HepG2 (cell line): ENCODE measurements around the gene HOXD4. TPM values are rescaled to one million over a fixed set of nuclear protein-coding genes. Genes with fewer than 3 reads are reported as not detected.
A peak's percentile ranks its signal among the peaks of the same experiment; 100 is the strongest.

Experiments
- ATAC-seq: fragments of 200-7000 bp; cut with Tn5 transposase; 3 replicates; pipeline ENCODE4 v1.9.1; 2020; ENCODE audit warnings: mild to moderate bottlenecking, moderate library complexity
- BruUV-seq: library from RNA; stranded (reverse); fragments of 400-500 nt; replicated peaks from 2 replicates; lab custom pipeline; 2021; lab: Mats Ljungman, UMichigan
- CTCF ChIA-PET: fragments of 300-600 bp; formaldehyde crosslinking; extraction: SDS; loops from one replicate; lab custom pipeline; 2021; ENCODE audit warnings: low total read pairs, inconsistent platforms, low intra/inter-chr PET ratio; lab: Yijun Ruan, JAX
- POLR2A ChIA-PET: fragments of 350-600 bp; sonication (Branson Sonifier 250); formaldehyde crosslinking; loops from one replicate; lab custom pipeline; 2020; ENCODE audit warnings: antibody characterized with exemption, inconsistent platforms; lab: Yijun Ruan, JAX
- DNase-seq: peaks from one replicate; pipeline ENCODE4 v3.0.0-alpha.2; 2015; ENCODE audit warnings: low spot score
- FAIRE-seq: peaks from 3 replicates; lab custom pipeline; 2011; peaks lifted over from hg19 to GRCh38; lab: Jason Lieb, UNC
- H2AFZ ChIP-seq: one replicate; pipeline ENCODE4 v1.6.1; 2011; ENCODE audit warnings: low read length, inconsistent platforms
- H3K27ac ChIP-seq: fragments of 300-600 bp; 3 replicates; pipeline ENCODE4 v1.8.0; 2011; ENCODE audit warnings: mixed run types, mild to moderate bottlenecking, mixed read lengths, low read length, inconsistent platforms; ENCODE audit not compliant: insufficient read depth; ENCODE audit errors: extremely low read length
- H3K27me3 ChIP-seq, 2 experiments: fragments of 200-600 bp in 1 of 2; 2 replicates in 1 of 2; 3 replicates in 1 of 2; pipeline versions ENCODE4 v1.6.0 to v1.8.0; 2011; ENCODE audit warnings: low read length in 2 of 2, mild to moderate bottlenecking in 2 of 2, moderate library complexity in 2 of 2, inconsistent platforms in 1 of 2; ENCODE audit not compliant: insufficient read depth in 2 of 2, control insufficient read depth in 1 of 2
- H3K36me3 ChIP-seq, 2 experiments: fragments of 200-600 bp in 1 of 2; replicated peaks in 1 of 2; 2 replicates in 1 of 2; 3 replicates in 1 of 2; pipeline versions ENCODE4 v1.5.1 to v1.8.0; 2011; ENCODE audit warnings: low read length in 2 of 2, inconsistent platforms in 1 of 2; ENCODE audit not compliant: insufficient read depth in 2 of 2, control insufficient read depth in 1 of 2
- H3K4me1 ChIP-seq: 2 replicates; pipeline ENCODE4 v1.5.1; 2012; ENCODE audit warnings: low read length, inconsistent platforms; ENCODE audit not compliant: insufficient read depth
- H3K4me2 ChIP-seq: 2 replicates; pipeline ENCODE4 v1.6.0; 2011; ENCODE audit warnings: low read depth, low read length, inconsistent platforms
- H3K4me3 ChIP-seq, 3 experiments: fragments of 200-600 bp in 1 of 3; sonication (generic), shearing (Covaris generic) in 1 of 3; replicated peaks in 1 of 3; 2 replicates each; pipeline ENCODE4 v1.5.1; 2011 to 2016; ENCODE audit warnings: low read length in 3 of 3, inconsistent platforms in 2 of 3, low read depth in 2 of 3, mild to moderate bottlenecking in 2 of 3, control low read depth in 1 of 3, mixed read lengths in 1 of 3; ENCODE audit not compliant: insufficient read depth in 1 of 3
- H3K79me2 ChIP-seq: one replicate; pipeline ENCODE4 v1.6.1; 2011; ENCODE audit warnings: low read length, inconsistent platforms; ENCODE audit not compliant: insufficient read depth
- H3K9ac ChIP-seq: 2 replicates; pipeline ENCODE4 v1.6.0; 2011; ENCODE audit warnings: mild to moderate bottlenecking, low read depth, low read length, inconsistent platforms; ENCODE audit not compliant: insufficient read depth
- H3K9me3 ChIP-seq: 2 replicates; pipeline ENCODE4 v1.5.1; 2012; ENCODE audit warnings: mild to moderate bottlenecking, low read length
- H4K20me1 ChIP-seq: 2 replicates; pipeline ENCODE4 v1.6.0; 2011; ENCODE audit warnings: inconsistent platforms, mild to moderate bottlenecking, low read length, moderate library complexity; ENCODE audit not compliant: insufficient read depth
- ASH2L ChIP-seq: fragments of 300-600, 200-600 bp; sonication (generic); IDR thresholded peaks from 2 replicates; pipeline ENCODE4 v1.7.0; 2017; ENCODE audit warnings: low read depth, mild to moderate bottlenecking, moderate library complexity, mixed read lengths, low read length; ENCODE audit not compliant: insufficient read length
- KIAA2018 ChIP-seq: sonication (generic); formaldehyde crosslinking; IDR thresholded peaks from 2 replicates; pipeline ENCODE4 v1.5.0; 2020; ENCODE audit warnings: mild to moderate bottlenecking, missing genetic modification reagents, borderline replicate concordance
- NFATC3 ChIP-seq: sonication (generic); formaldehyde crosslinking; IDR thresholded peaks from 2 replicates; pipeline ENCODE4 v1.5.1; 2020; ENCODE audit warnings: mild to moderate bottlenecking, missing genetic modification reagents
- SAP130 ChIP-seq: IDR thresholded peaks from 2 replicates; pipeline ENCODE4 v1.6.1; 2016; ENCODE audit warnings: low read depth
- SMAD3 ChIP-seq: sonication (generic); formaldehyde crosslinking; IDR thresholded peaks from 2 replicates; pipeline ENCODE4 v1.4.0; 2020; ENCODE audit warnings: missing genetic modification reagents
- SRSF9 ChIP-seq: fragments of 200-400 bp; formaldehyde crosslinking; IDR thresholded peaks from 2 replicates; pipeline ENCODE4 v1.6.1; 2018; ENCODE audit warnings: borderline replicate concordance, mild to moderate bottlenecking, low read depth, low read length; ENCODE audit not compliant: insufficient read depth, poor library complexity, severe bottlenecking
- THAP9 ChIP-seq: sonication (generic); formaldehyde crosslinking; IDR thresholded peaks from 2 replicates; pipeline ENCODE4; 2020; ENCODE audit warnings: missing genetic modification reagents, mild to moderate bottlenecking, borderline replicate concordance
- ZBTB20 ChIP-seq: sonication (generic); formaldehyde crosslinking; IDR thresholded peaks from 2 replicates; pipeline ENCODE4 v1.8.1; 2023; ENCODE audit warnings: missing genetic modification reagents, low read depth, mild to moderate bottlenecking, borderline replicate concordance
- ZFP82 ChIP-seq: sonication (generic); formaldehyde crosslinking; IDR thresholded peaks from 2 replicates; pipeline ENCODE4 v1.5.1; 2020; ENCODE audit warnings: mild to moderate bottlenecking, missing genetic modification reagents, borderline replicate concordance
- ZMAT5 ChIP-seq: sonication (generic); formaldehyde crosslinking; IDR thresholded peaks from 2 replicates; pipeline ENCODE4 v1.5.0; 2020; ENCODE audit warnings: mild to moderate bottlenecking, low read depth, missing genetic modification reagents, borderline replicate concordance
- ZNF761 ChIP-seq: sonication (generic); formaldehyde crosslinking; conservative IDR thresholded peaks from 2 replicates; pipeline ENCODE4 v1.4.0; 2020; ENCODE audit warnings: mild to moderate bottlenecking, missing genetic modification reagents
- ZNF773 ChIP-seq: sonication (generic); formaldehyde crosslinking; IDR thresholded peaks from 2 replicates; pipeline ENCODE4 v1.4.0; 2020; ENCODE audit warnings: missing genetic modification reagents, borderline replicate concordance
- WGBS: methylation state at CpG from one replicate; pipeline ENCODE4 v1.1.6; 2017; ENCODE audit warnings: low lambda C conversion rate; 5-methylcytosine and 5-hydroxymethylcytosine counted together
- in situ Hi-C: cut with HindIII; loops from 2 replicates; pipeline ENCODE4 v1.10.0; 2017; ENCODE audit warnings: low pct_unique_long_range_greater_than_20kb; ENCODE audit not compliant: extremely low pct_ligation_motif_present
- intact Hi-C: fragments of 100-400 bp; cut with micrococcal nuclease; formaldehyde crosslinking; loops from one replicate; pipeline ENCODE4 v1.10.0; 2022; ENCODE audit not compliant: unreplicated experiment
- polyA plus RNA-seq, 8 experiments: library from polyadenylated mRNA; depleted of rRNA in 3 of 8; stranded (reverse) in 7 of 8; unstranded in 1 of 8; fragments of >200 nt; fragmentation: Illumina TruSeq in 4 of 8; extraction: Trizol in 4 of 8; gene quantifications; 2 replicates each; pipeline versions ENCODE4 v1.2.1 to v1.2.3, GENCODE V29; 2011 to 2016; ENCODE audit warnings: low read depth in 4 of 8, missing spikeins in 1 of 8, mixed read lengths in 1 of 8; ENCODE audit not compliant: insufficient read depth in 1 of 8
- total RNA-seq, 5 experiments: library from RNA; depleted of rRNA; stranded (reverse); fragments of >200 nt; fragmentation: Illumina TruSeq; extraction: Trizol; gene quantifications; 2 replicates each; pipeline ENCODE4 v1.2.3, GENCODE V29; 2016; ENCODE audit warnings: low read depth in 1 of 5

Gene HOXD4
- total and polyA plus RNA-seq, 2 of the 13 experiments (the other 11 are each of a cell fraction or from before 2014, with no cell fraction given) = not detected

- no peak for FAIRE-seq
- TF ChIP-seq NFATC3 (CRISPR knock-in tag) = no peak
- TF ChIP-seq ZMAT5 (CRISPR knock-in tag) = no peak
- no peak for TF ChIP-seq THAP9 (CRISPR knock-in tag)
- no peak for TF ChIP-seq ZBTB20 (CRISPR knock-in tag)
- no peak for TF ChIP-seq ZFP82 (CRISPR knock-in tag)
- no peak for TF ChIP-seq ZNF761 (CRISPR knock-in tag)
- TF ChIP-seq SRSF9 = no peak
- TF ChIP-seq SMAD3 (CRISPR knock-in tag) = no peak
- TF ChIP-seq ASH2L = no peak
- TF ChIP-seq ZNF773 = no peak
- TF ChIP-seq SAP130 (CRISPR knock-in tag) = no peak
- TF ChIP-seq KIAA2018 (CRISPR knock-in tag) = no peak
Observed at GRCh38 chr2:176122683-176123410, 28.5 kb upstream of the HOXD4 start, which contains the start of gene HOXD9. Gene HOXD9 (plus strand): TSS chr2:176122719. CDS start chr2:176122769, 50 bp downstream.

More at GRCh38 chr2:176122683-176123410, 28.5 kb upstream of the HOXD4 start, which contains the start of gene HOXD9:
- Histone ChIP-seq H3K9ac (no peak within 1 kb of the TSS), H3K4me2 (no peak within 1 kb of the TSS), H2AFZ (no peak within 1 kb of the TSS), H3K4me3 (no peak within 1 kb of the TSS), H3K27me3 (peaks cover 18 to 92% of the 10 kb centered on the region in 2 experiments), H3K27ac (no peak within 1 kb of the TSS), H4K20me1 (no peaks in the 10 kb centered on the region; the same call in 1 of the 2 replicates), H3K4me1 (no peaks in the 10 kb centered on the region), H3K9me3 (no peaks in the 10 kb centered on the region), H3K36me3 (no peaks in the 10 kb centered on the region), H3K79me2 (no peaks in the 10 kb centered on the region)
- WGBS = 63% methylated on average over 66 of the region's 84 CpGs
- no peak for DNase-seq
- no TSS peak for BruUV-seq
- intact Hi-C loops (no loop called here), in situ Hi-C loops (no loop called here)
- peak; percentile 16; the same call in 1 of the 3 replicates for ATAC-seq
- POLR2A ChIA-PET = no interaction called here
- CTCF ChIA-PET = no interaction called here
